GM19023 (cell line): ENCODE data around the gene LIMK1.
A peak's percentile ranks its signal among the peaks of the same experiment; 100 is the strongest.

Source experiments
- ATAC-seq: cut with Tn5 transposase; IDR thresholded peaks from one replicate; pipeline ENCODE4 v1.9.1; 2021; ENCODE audit warnings: mild to moderate bottlenecking, moderate library complexity; ENCODE audit not compliant: unreplicated experiment

LIMK1 gene

DNA sequence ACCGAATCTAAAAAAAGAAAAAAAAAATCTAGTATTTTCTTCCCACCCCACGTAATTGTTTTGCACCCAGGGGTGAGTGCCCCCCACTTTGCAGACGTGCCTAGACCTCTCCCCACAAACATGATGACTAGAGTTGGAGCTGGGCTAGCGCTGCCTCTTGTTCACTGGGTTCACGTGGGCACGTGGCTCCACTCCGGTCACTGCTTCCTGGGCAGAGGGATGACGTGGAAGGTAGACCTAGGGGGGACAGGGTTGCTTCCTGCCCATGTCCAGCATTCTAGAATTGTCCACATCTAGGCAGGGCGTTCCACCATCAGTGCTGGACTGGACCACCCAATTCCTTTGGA, 861 bp upstream of the LIMK1 start:
- ATAC-seq = no peak

DNA sequence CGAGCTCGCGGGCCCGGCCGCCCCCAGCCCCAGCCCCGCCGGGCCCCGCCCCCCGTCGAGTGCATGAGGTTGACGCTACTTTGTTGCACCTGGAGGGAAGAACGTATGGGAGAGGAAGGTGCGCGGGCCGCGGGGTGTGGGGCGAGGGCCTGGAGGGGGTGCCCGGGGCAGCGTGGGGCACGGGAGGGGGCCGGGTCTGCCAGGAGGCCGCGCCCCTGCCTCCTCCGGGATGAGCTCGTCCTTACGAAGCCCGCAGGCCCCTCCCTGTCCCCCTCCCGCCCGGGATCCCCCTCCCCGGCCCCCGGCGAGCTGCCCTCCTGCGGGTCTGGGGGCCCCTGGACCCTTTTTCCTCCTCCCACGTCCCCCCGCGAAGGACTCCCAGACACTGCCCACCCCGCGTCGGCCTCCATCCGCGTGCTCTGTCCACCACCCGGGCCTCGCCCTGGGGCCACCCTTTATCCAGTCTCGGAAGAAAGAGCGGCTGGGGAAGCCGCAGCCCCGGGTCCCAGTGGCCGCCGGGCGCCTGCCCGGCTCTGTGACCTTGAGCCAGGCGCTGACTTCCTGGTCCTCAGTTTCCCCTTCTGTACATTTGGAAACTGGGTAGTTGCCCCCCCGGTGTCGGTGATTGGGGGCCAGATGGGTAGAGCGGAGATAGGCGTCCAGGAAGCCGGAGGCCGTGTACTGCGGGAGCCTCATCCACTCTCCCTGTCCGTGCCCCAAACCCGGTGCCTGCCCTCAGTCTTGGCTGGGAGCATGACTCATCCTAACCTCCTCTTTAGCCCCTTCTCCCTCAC, 521 bp downstream of the LIMK1 start:
- peak; percentile 40 for ATAC-seq

DNA sequence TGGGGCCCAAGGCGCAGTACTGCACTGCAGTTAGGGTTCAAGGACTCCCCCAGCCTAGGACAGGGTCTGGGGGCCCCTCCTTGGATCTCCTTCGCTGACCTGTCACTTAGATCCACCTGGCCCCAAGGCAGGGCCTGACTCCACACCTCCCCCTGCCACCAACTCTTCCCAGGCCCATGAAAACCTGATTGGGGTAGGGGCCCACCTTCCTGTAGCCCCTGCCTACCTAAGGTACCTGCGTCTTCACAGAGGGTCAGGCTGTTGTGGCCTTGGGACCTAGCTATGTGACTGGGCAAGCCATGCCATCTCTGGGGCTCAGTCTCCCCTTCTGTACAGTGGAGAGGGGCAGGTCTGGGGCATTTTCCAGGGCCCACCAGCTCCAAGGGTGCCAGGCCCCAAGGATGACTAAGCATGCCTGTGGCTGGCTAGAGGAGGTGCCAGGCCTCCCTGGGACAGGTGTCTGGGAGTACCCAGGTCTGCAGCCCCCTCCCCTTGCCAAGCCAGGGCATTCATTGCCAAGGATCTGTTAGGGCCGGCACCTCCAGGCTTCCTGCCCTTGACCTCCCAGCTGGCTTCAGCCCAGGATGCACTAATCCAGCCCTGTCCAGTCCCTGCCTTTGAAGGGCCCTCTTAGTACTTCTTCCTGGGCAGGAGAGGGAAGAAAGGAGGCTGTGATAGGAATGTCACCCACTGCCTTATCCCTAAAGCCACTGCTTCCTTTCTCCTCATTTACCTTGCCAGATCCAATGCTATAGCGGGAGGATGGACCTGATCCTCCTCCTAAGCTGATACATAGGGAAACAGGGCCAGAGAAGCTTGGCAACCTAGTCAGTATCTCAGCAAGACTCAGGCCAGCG, 1.3 kb downstream of the LIMK1 start:
- ATAC-seq = no peak

DNA sequence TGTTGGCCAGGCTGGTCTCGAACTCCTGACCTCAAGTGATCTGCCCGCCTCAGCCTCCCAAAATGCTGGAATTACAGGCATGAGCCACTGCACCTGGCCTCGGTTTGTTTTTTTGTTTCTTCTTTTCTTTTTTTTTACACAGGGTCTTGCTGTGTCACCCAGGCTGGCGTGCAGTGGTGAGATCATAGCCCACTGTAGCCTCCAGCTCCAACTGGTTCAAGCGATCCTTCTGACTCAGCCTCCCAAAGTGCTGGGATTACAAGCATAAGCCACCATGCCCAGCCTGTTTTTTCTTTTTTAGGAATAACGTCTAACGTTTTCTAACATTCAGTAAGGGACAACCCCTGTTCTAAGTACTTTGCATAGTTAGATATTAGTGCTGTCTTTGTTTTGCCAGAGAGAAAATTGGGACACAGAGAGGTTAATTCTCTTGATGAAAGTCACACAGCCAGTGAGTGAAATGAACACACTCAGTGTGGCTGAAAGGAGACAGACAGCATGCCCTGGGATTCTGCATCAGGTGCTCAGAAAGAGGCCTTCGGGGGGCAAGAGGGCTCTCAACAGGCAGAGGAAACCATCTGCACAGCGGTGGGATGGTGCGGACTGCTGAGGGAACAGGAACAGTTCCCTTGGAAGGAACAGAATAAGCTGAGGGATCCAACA, 4.3 kb downstream of the LIMK1 start:
- no peak for ATAC-seq

DNA sequence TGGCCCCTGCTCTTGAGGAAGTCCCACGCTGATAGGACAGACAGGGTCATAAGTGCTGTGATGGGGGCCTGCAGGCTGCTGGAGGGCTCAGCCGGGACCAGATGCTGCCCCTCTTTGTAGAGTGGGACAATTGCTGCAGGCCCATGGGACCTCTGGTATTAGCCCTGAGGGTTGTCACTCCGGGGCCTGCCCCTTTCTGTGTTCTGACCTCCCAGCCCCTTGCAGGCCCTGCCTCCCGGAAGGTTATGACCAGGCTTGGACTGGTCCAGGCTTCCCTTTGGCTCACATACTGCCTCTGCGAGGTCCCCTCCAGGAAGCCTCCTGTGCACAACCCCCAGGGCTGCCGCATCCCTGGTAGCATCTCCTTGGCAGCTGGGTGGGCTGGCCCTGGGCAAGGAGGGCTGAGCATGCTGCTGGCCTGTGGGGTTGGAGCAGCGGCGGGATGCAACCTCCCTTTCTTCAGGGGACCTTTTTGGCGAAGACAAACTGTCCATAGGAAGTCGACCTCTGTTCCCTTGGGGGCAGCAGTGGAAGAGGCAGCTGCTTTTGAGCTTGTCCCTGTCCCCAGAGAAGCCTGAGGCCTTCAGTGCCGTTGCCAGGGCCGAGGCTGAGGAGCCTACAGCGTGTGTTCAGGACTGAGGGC, 8.8 kb downstream of the LIMK1 start:
- no peak for ATAC-seq

DNA sequence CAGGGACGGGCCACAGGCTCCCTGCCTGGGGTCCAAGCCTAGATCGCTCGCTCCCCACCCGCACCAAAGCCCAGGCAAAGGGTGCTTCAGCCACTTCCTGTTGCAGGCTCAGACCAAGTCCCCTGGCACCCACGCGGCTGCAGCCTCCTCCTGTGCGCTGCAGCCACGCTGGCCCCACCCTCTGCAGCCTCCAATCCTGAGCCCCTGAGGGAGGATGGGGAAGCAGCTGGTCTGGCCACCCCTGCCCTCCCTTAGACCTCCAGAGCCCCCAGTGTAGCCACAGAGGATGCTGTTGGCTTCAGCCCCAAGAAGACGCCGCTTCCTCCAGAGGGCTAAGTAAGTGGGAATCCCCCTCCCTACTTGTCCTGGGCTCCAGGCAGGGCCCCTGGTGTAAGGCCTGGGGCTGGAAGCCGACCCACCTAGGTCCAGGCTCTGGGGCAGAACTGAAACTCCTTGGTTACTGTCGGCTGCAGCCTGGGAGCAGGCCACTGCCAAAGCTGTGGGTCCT, 9.4 kb downstream of the LIMK1 start:
- ATAC-seq = peak; percentile 69

DNA sequence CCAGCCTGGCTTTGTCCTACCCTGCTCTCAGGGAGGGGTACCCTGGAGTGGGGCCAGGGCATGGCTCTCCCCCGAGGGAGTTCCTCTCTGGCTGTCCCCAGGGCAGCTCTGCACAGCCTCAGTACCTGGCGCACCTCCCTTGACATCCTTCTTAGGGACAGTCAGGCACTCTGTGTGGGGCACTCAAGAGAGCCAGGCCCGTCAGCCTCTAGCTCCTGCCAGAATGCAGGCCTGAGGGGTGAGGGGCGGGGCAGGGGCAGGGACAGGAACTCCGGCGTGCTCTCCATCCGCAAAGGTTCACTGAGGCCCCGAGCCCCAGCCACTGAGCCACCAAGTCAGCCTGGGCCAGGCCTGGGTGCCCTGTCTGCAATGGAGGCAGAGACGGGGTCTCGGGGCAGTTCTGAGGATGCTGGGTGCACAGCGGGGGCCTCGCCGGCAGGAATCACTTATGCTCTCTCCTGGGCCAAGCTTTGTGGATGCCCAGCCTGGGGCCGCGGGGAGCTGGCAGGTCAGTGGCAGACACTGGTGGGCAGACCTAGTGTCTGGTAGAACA, 10.1 kb downstream of the LIMK1 start:
- peak; percentile 21 for ATAC-seq

DNA sequence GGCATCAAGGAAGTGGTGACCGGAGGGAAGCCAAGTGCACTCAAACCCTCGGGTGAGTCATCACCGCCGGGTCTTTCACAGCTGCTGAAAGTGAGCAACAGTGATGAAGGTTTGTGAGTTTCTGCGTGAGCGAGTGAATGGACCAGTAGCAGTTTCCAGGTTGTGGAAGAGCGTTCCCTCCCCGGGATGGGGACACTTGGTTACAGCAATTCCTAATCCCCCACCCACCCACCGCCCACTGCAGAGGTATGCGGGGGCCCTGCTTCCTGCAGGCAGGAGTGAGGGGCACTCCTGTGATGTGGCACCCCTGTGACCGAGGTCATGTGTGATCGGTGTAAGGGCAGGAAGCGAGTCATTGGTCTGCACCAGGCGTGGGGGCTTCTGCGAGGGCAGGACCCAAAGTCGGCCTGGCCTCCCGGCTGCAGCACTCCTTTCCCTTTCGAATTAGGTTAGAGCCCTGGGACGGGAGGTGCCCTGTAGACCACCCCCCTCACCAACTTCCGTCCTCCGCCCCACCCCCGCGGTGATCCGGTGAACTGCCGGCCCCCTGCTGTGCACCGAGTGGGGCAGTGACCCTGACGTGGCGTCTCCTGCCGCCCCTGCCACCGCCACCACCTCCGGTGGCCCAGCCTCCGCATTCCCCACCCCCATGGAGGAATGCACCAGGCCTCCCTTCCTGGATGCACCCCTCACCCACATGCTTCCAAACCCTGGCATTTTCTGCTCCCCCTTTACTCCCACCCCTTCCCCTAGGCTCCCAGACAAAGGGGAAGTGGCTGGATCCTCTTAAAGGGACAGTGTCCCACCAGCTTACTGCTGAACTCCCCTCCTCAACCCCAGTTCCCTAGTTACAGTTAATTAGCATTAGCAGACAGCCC, 10.9 kb downstream of the LIMK1 start:
- peak; percentile 51 for ATAC-seq

DNA sequence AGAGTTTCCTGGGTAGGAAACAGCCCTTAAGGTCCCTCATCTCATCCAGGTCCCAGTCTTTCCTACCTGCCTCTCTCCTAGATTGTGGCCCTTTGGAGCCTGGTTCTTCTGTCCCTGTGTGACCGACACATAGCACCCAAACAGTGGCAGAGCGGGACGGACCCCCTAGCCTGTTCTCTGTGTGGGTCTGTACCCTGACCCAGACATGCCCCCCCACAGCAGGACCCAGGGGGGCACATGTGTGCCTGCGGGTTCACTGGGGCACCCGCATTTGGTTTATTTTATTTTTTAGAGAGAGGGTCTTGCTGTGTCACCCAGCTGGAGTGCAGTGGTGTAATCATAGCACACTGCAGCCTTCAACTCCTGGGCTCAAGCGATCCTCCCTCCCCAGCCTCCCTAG, 11.5 kb downstream of the LIMK1 start:
- no peak for ATAC-seq

DNA sequence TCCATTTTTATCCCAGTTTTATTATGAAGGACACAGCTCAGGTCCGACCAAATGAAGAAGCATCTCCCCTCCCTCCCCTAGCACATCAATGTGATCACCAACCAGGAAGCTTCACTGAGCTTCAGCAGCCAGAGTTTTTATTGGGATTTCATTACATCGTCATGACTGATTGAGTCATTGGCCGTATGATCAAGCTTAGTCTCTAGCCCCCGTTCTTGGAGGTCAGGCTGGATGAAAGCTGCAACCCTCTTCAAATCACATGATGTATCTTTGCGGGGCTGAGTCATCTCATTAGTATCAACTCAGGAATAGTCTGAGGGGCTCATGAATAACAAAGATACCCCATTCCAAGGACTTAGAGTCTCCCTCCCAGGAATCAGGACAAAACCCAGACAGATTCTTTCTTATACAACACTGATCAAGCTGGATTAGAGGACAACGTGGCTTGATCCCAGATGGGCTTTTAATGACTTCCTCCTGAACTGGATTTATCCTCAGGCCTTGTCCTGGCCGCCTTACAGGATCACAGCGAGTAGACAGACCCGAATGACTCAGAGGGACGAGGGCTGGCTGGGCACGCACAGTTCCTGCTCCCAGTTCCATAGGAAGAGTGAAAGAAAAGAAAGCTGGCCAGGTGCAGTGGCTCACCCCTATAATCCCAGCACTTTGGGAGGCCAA, 14.5 kb downstream of the LIMK1 start:
- ATAC-seq = no peak

DNA sequence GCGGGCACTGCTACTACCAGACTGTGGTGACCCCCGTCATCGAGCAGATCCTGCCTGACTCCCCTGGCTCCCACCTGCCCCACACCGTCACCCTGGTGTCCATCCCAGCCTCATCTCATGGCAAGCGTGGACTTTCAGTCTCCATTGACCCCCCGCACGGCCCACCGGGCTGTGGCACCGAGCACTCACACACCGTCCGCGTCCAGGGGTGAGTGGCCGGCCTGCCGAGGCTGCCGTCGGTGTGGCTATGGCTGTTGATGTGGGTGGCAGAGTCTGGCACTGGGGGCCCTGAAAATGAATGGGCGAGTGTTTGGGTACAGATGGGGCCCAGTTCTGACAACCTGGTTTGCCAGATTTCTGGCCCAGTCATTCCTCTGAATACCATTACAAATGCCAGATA, 15.4 kb downstream of the LIMK1 start:
- no peak for ATAC-seq

DNA sequence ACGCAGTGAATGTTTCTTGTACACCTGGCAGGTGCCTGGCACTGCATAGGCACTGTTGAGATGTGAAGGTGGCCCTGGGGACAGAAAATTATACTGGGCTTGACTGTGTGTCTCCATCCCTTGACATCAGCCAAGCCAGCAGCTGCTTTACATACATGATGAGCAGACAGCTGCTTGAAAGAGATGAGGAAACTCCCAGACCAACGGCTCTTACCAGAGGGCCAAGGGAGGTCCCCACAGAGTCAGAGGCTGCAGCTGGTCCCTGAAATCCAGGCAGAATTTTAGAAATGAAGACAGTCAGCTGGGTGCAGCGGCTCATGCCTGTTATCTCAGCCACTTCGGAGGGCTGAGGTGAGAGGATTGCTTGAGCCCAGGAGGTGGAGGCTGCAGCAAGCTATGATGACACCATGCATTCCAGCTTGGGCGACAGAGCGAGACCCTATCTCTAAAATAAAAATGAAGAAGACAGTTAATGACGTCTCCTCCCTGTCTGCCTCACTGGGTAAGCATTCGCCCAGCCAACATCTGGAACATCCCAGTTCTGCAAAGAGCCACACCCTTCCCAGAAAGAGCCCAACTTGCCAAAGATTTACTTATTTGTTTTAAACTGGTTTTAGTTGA, 17.6 kb downstream of the LIMK1 start:
- peak; percentile 95 for ATAC-seq

DNA sequence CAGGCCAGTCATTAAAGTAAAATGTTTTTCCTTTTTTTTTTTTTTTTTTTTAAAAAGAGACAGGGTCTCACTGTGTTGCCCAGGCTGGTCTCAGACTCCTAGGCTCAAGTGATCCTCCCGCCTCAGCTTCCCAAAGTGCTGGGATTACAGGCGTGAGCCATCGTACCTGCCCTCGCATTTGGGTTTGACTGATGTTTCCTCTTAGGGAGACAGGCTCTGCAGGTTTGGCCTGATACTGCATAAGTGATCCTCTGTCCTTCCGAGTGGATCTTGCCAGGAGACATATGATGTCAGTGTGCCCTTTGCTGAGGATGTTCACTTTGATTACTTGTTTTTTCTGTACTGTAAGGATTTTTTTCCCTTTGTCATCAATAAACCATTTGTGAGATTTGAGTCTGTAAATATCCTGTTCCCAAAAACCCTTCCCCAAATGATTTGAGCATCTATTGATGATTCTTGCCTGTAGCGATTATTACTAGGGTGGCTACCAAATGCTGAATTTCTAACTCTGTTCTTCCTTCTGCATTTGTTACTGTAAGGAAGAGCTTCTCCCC, 19.7 kb downstream of the LIMK1 start:
- ATAC-seq = no peak

DNA sequence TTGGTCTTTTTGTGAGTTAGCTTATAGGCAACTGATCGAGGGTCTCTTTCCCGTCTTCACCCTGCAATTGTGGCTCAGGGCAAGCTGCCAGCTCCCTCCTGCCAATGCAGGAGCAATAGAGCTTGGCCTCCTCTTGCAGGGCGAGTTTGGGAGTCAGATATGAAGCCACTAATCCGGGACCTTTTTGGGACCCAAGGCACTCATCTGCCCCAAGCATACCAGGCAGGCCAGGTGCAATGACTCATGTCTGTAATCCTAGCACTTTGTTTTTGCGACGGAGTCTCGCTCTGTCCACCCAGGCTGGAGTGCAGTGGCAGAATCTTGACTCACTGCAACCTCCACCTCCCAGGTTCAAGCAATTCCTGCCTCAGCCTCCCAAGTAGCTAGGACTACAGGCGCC, 21.1 kb downstream of the LIMK1 start:
- ATAC-seq = no peak

DNA sequence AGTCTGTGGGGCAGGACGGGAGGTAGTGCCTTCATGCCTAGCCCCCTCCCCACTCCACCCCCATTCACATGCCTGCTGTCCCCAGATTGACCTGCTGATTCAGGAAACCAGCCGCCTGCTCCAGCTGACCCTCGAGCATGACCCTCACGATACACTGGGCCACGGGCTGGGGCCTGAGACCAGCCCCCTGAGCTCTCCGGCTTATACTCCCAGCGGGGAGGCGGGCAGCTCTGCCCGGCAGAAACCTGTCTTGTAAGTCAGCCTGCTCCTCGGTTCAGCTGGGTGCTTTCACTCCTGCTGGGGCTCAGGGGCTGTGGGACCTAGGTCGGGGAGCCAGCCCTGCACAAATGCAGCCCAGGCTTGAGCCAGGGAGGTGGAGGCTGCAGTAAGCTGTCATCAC, 22.4 kb downstream of the LIMK1 start:
- no peak for ATAC-seq

DNA sequence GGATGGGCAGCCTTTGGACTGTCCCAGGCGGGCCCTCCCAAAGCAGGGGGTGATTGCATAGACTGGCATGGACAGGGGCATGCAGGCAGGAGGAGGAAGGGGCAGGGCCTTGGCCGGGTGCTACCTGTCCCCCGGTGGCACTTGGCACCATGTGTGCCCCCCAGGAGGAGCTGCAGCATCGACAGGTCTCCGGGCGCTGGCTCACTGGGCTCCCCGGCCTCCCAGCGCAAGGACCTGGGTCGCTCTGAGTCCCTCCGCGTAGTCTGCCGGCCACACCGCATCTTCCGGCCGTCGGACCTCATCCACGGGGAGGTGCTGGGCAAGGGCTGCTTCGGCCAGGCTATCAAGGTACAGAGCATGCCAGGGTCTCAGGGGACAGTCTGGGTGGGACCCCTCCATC, 23.2 kb downstream of the LIMK1 start:
- ATAC-seq = no peak

DNA sequence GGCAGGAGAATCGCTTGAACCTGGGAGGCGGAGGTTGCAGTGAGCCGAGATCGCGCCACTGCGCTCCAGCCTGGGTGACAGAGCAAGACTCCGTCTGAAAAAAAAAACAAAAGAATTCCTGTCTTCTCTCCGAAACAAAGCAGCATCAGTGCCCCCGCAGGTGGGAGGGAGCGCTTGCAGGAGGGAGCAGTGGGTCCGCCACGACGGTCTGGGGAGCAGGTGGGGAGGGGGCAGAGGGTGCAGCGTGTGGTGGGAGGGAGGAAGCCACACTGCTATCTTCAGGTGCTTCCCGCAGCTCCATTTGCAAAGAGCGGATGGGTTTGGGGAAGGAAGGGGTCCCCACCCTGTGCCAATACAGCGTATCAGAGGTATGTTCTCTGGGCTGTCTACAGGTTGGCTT, 31.7 kb downstream of the LIMK1 start:
- ATAC-seq = no peak

DNA sequence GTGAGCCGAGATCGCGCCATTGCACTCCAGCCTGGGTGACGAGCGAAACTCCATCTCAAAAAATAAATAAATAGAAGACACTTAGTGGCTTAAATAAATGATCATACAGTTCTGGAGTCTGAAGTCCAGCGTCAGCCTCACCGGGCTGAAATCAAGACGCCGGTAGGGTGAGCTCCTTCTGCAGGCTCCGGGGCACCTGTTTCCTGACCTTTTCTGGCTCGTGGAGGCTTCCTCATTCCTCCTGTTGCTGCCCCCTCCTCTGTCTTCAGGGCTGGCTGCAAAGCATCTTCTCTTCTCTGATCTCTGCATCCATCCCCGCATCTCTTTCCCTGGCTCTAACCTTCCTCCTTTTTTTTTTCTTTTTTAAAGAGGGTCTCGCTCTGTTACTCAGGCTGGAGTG, 32.8 kb downstream of the LIMK1 start:
- no peak for ATAC-seq

DNA sequence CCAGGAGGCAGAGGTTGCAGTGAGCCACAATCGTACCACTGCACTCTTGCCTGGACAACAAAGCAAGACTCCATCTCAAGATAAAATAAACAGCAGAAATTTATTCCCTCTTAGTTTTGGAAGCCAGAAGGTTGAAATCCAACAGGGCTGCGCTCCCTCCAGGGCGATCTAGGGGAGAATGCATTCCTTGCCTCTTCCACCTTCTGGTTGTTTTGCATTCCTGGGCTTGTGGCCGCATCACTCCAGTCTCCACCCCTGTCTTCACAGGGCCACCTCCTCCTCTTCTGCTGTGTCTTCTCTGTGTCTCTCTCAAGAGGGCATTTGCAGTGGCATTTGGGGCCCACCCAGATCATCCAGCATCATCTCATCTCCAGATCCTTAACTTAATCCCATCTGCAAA, 36.2 kb downstream of the LIMK1 start:
- ATAC-seq = no peak
